Tibial nerve (tissue), 3 donors: ENCODE data around the gene SLA2.

ENCODE experiments used
- CTCF ChIP-seq, 5 experiments: fragments of 200-600 bp in 3 of 5; fragments of 450-650 bp in 2 of 5; sonication (generic) in 3 of 5; IDR thresholded peaks; one replicate each; pipeline ENCODE4 v1.5.1; 2016 to 2019; ENCODE audit warnings: antibody characterized with exemption in 5 of 5, mild to moderate bottlenecking in 3 of 5, moderate library complexity in 2 of 5
- POLR2A ChIP-seq, 2 donors: fragments of 450-650 bp; IDR thresholded peaks; one replicate each; pipeline ENCODE4 v1.6.1; 2017; ENCODE audit warnings: antibody characterized with exemption in 2 of 2, mild to moderate bottlenecking in 2 of 2, moderate library complexity in 2 of 2

GRCh38 chr20:36571564-36572504 is 74.2 kb downstream of the SLA2 start:
- no peak for TF ChIP-seq CTCF (IDR thresholded peaks at IDR 0.05)
- TF ChIP-seq POLR2A (IDR thresholded peaks at IDR 0.05), result no peak
